GM10248 (cell line): ENCODE measurements around the gene MARCHF11.

Source experiments
- CTCF ChIA-PET: fragments of 300-600 bp; sonication (Branson Sonifier 250); formaldehyde crosslinking; extraction: SDS; loops from one replicate; lab custom pipeline; 2021; ENCODE audit warnings: antibody characterized with exemption; lab: Yijun Ruan, JAX
- POLR2A ChIA-PET: fragments of 350-650 bp; sonication (Branson Sonifier 250); formaldehyde crosslinking; extraction: SDS; loops from one replicate; lab custom pipeline; 2020; ENCODE audit warnings: antibody characterized with exemption; lab: Yijun Ruan, JAX
- DNase-seq: peaks from one replicate; pipeline ENCODE4 v3.0.0; 2012; ENCODE audit errors: extremely low spot score
- CTCF ChIP-seq: IDR thresholded peaks from 2 replicates; pipeline ENCODE4 v1.5.1; 2012; ENCODE audit warnings: mild to moderate bottlenecking, low read depth; ENCODE audit errors: extremely low read depth, missing control alignments, control extremely low read depth

Gene MARCHF11

GRCh38 chr5:16119790-16120189 lies 59.8 kb downstream of the MARCHF11 start:
- no peak for DNase-seq
- POLR2A ChIA-PET: no interaction called here
- CTCF ChIA-PET: no interaction called here
- no peak for TF ChIP-seq CTCF

GRCh38 chr5:16115140-16115539 lies 64.5 kb downstream of the MARCHF11 start:
- POLR2A ChIA-PET: no interaction called here
- no peak for TF ChIP-seq CTCF
- no peak for DNase-seq
- CTCF ChIA-PET: no interaction called here

GRCh38 chr5:16108418-16108817 lies 71.2 kb downstream of the MARCHF11 start:
- POLR2A ChIA-PET: no interaction called here
- no peak for TF ChIP-seq CTCF
- CTCF ChIA-PET: interaction anchor here (0.9 to 1.5 kb wide), 3 partner anchors 11 to 14 kb away, joined by 3 read pairs; no protein-coding TSS in a partner anchor
- DNase-seq: no peak

- CTCF ChIA-PET: interaction anchor here (0.7 to 1.6 kb wide), 2 partner anchors 11 to 101 kb away, joined by 3 to 7 read pairs; no protein-coding TSS in a partner anchor
- POLR2A ChIA-PET: no interaction called here
- TF ChIP-seq CTCF: no peak
- DNase-seq: no peak
Measured at GRCh38 chr5:16104961-16105360, 74.6 kb downstream of the MARCHF11 start.

- ChIA-PET POLR2A (no interaction called here), CTCF (no interaction called here)
- DNase-seq: no peak
- TF ChIP-seq CTCF: no peak
Measured at GRCh38 chr5:16095612-16096011, 84.0 kb downstream of the MARCHF11 start.

GRCh38 chr5:16090270-16090669 lies 89.3 kb downstream of the MARCHF11 start:
- POLR2A ChIA-PET: no interaction called here
- CTCF ChIA-PET: interaction anchor here (2.5 kb wide), 1 partner anchor 23 kb away, joined by 5 read pairs; no protein-coding TSS in a partner anchor
- TF ChIP-seq CTCF: no peak
- no peak for DNase-seq

- ChIA-PET POLR2A (no interaction called here), CTCF (no interaction called here)
- no peak for TF ChIP-seq CTCF
- DNase-seq: no peak
Measured at GRCh38 chr5:16082982-16083381, 96.6 kb downstream of the MARCHF11 start.
